ENCODE measurements around the gene NGEF.

NGEF gene

GRCh38 chr2:233025706-233026105 lies 12.7 kb upstream of the NGEF start:
- no peak overlapping the region for H2AFZ ChIP-seq (ENCODE audit: low read length)
- H3K36me3 ChIP-seq (ENCODE audit: insufficient read depth, low read length): no peaks in the 10 kb centered on the region
- TF ChIP-seq CTCF (IDR thresholded peaks at IDR 0.05; ENCODE audit: low read length) (no peak), EZH2 (IDR thresholded peaks at IDR 0.05; ENCODE audit: borderline replicate concordance, low read length) (no peak)
- no peaks in the 10 kb centered on the region for H3K9me2 ChIP-seq (ENCODE audit: low read depth, low read length)
- no peaks in the 10 kb centered on the region for H3F3A ChIP-seq (ENCODE audit: insufficient read depth, low read length)
- 0 out of 2 replicates have a peak, but pooled peaks cover 4% of the 10 kb centered on the region for H3K27me3 ChIP-seq (ENCODE audit: insufficient read depth, low read length)
- H3K4me1 ChIP-seq (ENCODE audit: insufficient read depth, low read length, severe bottlenecking): no peaks in the 10 kb centered on the region
- H3K4me3 ChIP-seq (ENCODE audit: low read depth, low read length, poor library complexity, severe bottlenecking): no peak overlapping the region
- H4K20me1 ChIP-seq (ENCODE audit: insufficient read depth, low read length): no peaks in the 10 kb centered on the region
- H3K9ac ChIP-seq (ENCODE audit: low read length): no peak overlapping the region
- H3K4me2 ChIP-seq (ENCODE audit: low read length): no peak overlapping the region
- H3K27ac ChIP-seq (ENCODE audit: low read depth, low read length, poor library complexity, severe bottlenecking): no peak overlapping the region
- H3K9me3 ChIP-seq (ENCODE audit: low read length): no peaks in the 10 kb centered on the region
- H3K79me2 ChIP-seq (ENCODE audit: insufficient read depth, low read length): no peaks in the 10 kb centered on the region

- Histone ChIP-seq H3K9me3 (ENCODE audit: low read length) (no peaks in the 10 kb centered on the region), H3K27me3 (ENCODE audit: insufficient read depth, low read length) (0 out of 2 replicates have a peak, but pooled peaks cover 4% of the 10 kb centered on the region), H3K4me1 (ENCODE audit: insufficient read depth, low read length, severe bottlenecking) (no peaks in the 10 kb centered on the region), H3K9ac (ENCODE audit: low read length) (no peak overlapping the region), H4K20me1 (ENCODE audit: insufficient read depth, low read length) (no peaks in the 10 kb centered on the region), H3K79me2 (ENCODE audit: insufficient read depth, low read length) (no peaks in the 10 kb centered on the region), H3K9me2 (ENCODE audit: low read depth, low read length) (no peaks in the 10 kb centered on the region), H2AFZ (ENCODE audit: low read length) (no peak overlapping the region), H3K4me2 (ENCODE audit: low read length) (no peak overlapping the region), H3K27ac (ENCODE audit: low read depth, low read length, poor library complexity, severe bottlenecking) (no peak overlapping the region), H3F3A (ENCODE audit: insufficient read depth, low read length) (no peaks in the 10 kb centered on the region), H3K4me3 (ENCODE audit: low read depth, low read length, poor library complexity, severe bottlenecking) (no peak overlapping the region), H3K36me3 (ENCODE audit: insufficient read depth, low read length) (no peaks in the 10 kb centered on the region)
- TF ChIP-seq EZH2 (IDR thresholded peaks at IDR 0.05; ENCODE audit: borderline replicate concordance, low read length): no peak
- no peak for TF ChIP-seq CTCF (IDR thresholded peaks at IDR 0.05; ENCODE audit: low read length)
These were observed 10.8 kb upstream of the NGEF start for GRCh38 chr2:233023761-233024410.

GRCh38 chr2:233023007-233023760 lies 10.1 kb upstream of the NGEF start:
- Histone ChIP-seq H2AFZ (ENCODE audit: low read length) (no peak overlapping the region), H3K4me2 (ENCODE audit: low read length) (no peak overlapping the region), H3K4me1 (ENCODE audit: insufficient read depth, low read length, severe bottlenecking) (no peaks in the 10 kb centered on the region), H3K4me3 (ENCODE audit: low read depth, low read length, poor library complexity, severe bottlenecking) (no peak overlapping the region), H3K36me3 (ENCODE audit: insufficient read depth, low read length) (no peaks in the 10 kb centered on the region), H3K9ac (ENCODE audit: low read length) (no peak overlapping the region), H3F3A (ENCODE audit: insufficient read depth, low read length) (no peaks in the 10 kb centered on the region), H3K9me2 (ENCODE audit: low read depth, low read length) (no peaks in the 10 kb centered on the region), H3K27me3 (ENCODE audit: insufficient read depth, low read length) (0 out of 2 replicates have a peak, but pooled peaks cover 4% of the 10 kb centered on the region), H3K79me2 (ENCODE audit: insufficient read depth, low read length) (no peaks in the 10 kb centered on the region), H4K20me1 (ENCODE audit: insufficient read depth, low read length) (no peaks in the 10 kb centered on the region), H3K9me3 (ENCODE audit: low read length) (no peaks in the 10 kb centered on the region), H3K27ac (ENCODE audit: low read depth, low read length, poor library complexity, severe bottlenecking) (no peak overlapping the region)
- TF ChIP-seq CTCF (IDR thresholded peaks at IDR 0.05; ENCODE audit: low read length): no peak
- TF ChIP-seq EZH2 (IDR thresholded peaks at IDR 0.05; ENCODE audit: borderline replicate concordance, low read length): no peak

Measured in OCI-LY1 (cell line).